HG03066 (cell line): Measurements from ENCODE around the gene USP48.

ENCODE experiments used
- ATAC-seq: cut with Tn5 transposase; IDR thresholded peaks from one replicate; pipeline ENCODE4 v1.9.1; 2021; ENCODE audit warnings: low read depth; ENCODE audit not compliant: unreplicated experiment

USP48 gene

DNA sequence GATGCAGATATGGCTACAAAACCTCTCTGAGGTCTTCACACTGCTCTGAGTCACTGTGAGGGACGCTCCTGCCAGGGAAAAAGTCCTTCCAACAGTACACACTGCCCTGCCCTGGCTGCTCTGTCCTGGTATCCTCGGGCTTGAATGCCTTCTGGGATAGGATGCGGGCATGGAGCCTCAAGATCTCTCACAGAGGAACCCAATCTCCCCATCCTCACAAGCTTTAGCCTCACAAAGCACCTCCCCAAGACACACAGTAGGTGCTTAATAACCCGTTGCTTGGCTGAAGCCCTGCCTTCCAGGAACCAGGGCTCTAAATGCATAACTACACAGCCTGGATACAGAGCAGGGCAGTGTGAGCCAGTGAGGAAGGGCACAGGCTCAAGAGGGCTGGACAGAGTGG is 123.0 kb downstream of the USP48 start:
- no peak for ATAC-seq

DNA sequence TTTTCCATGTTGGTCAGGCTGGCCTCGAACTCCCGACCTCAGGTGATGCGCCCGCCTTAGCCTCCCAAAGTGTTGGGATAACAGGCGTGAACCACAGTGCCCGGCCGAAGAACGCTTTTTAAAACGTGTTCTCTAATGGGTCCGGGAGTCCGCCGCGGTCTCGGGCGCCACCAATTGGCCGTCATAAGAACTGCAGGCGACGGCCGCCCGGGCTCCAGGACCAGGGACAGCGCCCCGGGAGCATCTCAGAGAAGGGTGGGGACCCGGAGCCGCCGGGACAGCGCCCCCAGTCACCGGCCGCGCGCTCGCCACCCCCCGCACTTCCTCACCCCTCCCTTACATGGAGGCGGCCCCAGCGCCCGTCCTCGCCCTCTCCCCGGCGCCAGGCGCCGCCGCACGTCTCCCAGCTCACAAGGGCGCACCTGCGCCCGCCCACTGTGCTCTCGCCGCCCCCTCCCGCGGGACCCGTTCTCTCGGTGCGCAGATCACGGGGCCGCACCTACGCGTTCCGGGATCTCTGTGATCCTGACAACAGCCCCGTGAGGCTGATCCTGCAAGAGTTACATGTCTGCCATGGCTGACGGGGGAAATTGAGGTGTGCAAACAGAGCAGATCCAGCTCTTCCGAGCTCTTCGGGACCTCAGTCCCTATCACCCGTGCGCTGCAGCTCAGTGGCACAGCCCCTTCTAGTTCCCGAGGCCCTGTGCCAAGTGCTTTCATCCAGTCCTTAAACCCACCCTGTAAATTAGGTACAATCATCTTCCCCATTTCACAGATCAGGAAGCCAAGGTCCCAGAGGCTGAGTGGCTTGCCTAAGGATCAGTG is 123.6 kb downstream of the USP48 start:
- no peak for ATAC-seq

DNA sequence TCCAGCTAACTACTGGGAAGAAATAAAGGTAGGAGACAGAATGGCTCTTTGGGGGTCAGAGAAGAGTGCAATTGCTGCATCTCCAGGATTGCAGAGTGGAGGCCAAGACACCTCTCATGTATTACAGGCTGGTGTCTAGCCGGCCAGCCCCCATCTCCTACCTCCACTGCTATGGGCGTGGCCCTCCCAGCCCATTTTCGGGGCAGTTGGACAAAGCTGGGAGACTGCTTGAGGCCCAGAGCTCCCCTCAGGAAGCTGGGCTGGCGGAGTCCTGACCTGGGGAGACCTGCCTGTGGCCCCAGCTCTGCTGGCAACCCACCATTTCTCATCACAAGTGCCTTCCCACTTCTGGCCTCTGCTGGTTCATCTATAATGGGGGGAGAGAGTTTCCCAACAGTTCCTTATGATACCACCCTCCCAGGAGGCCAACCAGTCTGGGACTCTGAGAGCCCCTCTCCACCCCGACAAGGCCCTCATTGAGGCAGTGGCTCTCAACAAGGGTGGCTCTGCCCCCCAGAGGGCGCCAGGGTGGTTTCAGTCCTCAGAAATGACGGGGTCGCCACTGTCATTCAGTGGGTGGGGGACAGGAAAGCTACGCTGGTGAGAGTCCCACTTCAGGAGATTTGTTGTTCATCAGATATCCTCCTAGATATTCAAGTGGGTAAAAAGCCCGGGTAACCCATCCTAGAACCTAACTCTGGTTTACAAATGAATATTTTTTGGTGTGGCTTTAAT is 125.3 kb downstream of the USP48 start:
- no peak for ATAC-seq

DNA sequence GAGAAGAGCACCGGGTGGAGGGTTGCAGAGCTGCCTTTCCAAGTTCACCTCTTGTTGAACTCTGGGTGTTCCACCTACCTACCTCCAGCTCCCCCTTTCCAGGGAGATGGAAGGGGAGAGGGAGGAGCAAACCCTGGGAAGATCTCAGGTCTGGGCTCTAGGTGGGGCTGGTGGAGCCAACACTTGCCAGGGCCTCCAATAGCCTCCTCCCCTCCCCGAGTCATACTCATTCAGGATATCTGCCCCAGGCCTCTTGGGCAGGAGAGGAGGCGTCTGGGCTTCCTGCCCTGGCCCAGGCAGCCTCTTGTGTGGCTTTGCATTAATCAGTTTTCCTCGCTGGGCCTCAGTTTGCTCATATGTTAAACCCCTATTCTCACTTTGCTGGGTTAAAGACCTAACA is 127.2 kb downstream of the USP48 start:
- no peak for ATAC-seq

DNA sequence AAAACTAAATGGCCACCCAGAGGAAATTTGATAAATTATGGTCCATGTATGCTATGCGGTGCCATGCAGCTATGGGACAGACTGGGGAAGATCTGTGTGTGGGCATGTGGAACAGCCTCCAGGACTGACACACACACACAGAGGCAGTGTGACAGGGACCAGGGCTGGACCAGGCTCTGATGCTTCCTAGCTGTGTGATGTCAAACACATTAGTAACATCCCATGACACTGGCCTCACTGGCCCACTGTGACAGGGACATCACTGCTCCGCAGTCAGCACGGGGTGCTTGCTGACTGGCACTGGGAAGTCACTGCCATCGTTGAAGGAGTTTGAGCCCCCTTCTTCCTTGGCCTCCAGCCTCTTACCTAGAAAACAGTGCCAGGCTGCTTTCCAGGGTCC is 127.7 kb downstream of the USP48 start:
- no peak for ATAC-seq

DNA sequence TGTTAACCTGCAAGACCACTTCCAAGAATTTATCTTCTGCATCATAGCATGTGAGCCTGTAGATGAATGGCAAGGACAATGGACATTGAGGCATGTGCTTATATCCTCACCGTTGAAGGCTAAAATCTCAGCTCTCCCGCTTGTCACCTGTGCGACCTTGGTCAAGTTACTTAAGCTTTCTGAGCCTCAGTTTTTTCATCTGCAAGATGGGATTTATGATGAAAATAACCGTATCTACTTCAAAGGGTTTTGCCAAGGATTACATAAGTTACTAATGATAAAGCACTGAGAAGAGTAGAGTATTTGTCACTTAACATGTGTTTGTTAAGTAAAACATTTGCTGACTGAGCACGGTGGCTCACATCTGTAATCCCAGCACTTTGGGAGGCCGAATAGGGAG is 128.7 kb downstream of the USP48 start:
- ATAC-seq, result no peak

DNA sequence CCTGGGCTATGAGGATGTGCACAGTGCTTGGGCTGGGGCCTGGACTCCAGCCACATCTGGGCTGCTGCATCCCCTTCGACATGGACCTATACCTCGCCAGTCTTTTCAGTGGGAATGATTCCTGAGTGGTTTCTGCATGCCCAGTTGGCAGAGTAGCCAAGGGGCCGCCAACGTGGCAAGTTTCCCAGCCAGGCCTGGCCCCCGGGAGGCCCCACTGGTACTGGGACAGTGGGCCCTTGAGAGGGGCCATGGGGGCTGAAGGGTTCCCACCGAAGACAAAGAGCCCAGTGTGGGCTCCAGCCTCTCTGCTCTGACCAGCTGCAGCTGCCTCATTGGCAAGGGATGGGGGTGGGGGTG is 129.2 kb downstream of the USP48 start:
- no peak for ATAC-seq

DNA sequence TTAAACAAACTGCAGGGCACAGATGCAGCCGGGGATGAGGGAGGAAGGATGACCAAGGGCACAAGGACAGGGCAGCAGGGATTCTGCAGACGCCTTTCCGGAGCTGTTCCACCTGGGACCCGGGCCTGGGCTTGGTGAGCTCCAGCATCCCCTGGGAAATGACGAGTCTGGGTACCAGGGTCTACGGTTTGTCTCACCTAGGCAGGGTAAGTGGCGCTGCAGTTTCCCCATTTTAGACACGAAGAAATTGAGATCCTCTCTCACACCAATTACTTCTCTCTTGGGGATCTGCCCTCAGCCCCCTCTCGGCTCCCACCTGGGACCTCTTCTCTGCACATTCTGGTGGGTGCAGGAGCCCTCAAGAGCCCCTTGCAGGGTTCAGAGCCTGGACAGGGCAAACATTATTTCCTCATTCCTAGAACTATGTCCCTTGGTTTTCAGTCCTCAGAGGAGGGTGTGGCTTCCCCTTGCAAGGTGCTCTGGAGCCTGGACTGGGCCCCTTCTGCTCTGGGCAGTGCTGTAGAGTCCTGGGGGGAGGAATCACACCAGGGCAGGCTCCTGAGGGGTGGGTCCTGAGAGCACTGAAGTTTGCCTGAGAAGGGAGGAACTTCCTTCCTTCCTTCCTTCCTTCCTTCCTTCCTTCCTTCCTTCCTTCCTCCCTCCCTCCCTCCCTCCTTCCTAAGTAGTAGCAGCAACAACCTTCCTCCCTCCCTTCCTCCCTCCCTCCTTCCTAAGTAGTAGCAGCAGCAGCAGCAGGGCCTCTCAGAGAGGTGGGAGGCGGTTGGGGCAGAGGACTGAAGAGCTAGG is 129.8 kb downstream of the USP48 start:
- no peak for ATAC-seq

DNA sequence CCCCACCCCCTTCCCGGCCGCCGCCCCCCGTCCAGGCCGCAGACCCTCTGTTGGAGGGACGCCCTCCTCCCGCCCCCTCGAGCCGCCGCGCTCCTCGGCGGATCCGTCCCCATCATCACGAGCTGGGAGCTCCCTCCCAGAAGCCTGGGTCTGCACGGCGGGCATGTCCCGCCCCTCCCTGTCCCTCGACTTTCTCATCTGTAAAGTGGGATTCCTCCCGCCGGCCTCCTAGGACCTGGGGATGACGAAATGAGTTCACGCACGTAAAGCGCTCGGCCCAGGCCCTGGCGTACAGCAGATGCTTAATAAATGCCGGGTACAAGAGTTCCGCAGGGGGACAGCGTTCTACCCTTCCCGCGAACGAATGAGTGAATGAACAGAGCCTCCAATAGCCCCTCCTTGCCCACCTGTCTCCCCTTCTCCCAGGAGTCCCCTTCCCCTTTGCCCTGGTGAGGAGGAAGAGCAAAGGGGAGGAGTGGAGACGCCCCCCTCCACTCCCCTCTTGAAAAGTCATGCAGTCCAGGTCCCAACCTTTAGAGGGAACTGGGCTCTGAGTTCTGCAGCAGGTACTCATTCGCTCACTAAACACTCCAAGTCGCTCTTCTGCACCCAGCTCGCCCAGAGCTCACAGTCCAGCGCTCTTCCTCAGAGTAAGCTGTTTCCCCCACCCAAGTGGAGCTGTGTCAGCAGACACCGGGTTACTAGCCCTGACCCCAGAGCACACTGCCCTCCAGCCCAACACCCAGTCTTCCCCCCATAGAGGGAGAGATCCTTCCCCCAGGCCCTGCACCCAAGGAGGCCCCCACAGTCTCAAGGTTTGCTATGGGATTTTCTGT is 130.6 kb downstream of the USP48 start:
- no peak for ATAC-seq

DNA sequence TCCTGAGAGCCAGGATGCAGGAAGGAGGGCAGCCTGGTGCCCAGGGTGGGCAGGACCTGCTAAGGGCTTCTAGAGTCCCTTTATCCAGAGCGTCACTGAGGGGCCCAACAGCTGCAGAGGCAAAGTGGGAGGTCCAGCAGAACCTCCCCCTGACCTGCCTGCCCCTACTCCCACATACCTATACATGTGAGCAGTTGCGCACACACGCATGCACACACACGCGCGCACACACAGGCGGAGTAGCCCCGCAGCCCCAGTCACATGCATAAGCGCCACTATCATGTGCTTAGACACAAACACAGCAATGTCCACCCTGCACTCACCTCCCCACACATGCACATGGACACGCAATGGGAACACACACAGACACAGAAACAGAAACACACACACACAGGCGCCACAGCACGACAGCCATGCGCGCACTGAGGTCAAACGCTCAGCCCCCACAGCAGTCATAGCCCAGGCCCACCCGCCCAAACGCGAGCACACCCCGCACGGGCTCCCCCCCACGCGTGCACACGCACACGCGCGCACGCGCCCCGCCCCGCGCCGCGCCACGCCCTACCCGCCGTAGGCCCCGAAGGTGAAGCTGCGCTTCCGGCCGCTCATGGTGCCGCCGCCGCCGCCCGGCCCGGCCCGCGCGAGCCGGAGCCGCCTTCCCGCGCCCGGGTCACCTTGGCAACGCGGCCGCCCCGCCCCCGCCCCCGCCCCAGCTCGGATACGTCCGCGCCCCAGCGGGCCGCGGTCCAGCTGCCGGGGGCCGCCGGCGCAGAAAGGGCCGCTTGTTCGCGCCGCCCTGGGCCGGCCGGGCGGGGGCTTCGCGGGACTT is 131.5 kb downstream of the USP48 start:
- ATAC-seq, result no peak

DNA sequence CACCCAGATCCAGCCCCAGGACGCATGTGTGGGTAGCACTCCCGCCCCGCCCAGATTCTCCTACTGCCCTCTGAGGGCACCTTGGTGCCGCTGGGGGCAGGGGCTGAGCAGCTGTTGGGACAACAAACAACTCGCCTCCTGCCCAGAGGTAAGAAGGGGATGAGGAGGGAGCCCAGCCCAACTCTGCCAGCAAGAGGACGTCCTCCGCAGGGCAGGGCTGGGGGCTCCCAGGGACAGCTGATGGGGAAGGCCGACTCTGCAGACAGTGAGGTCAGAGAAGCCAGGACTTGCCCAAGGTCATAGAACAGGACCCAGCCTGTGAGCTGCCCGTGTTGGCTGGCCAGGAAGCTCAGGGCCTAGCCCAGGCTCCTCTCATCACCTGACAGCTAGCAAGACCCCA is 132.5 kb downstream of the USP48 start:
- no peak for ATAC-seq

DNA sequence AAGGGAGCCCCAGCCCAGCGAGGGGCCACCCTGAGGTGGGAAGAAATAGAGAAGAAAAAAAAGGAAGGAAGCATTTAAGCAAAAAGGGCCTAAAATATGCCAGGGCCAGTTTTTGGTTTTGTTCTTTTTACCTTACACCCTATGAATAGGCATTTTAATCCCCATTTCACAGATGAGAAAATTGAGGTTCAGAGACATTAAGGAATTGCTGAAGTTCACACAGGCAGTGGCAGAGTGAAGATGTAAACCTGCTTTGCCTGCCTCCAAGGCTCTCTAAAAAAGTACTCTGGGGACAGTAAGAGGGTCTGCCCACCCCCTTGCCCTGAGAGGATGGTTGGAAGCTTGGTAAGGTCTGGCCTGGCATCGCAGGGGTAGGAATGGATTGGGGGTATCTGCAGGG is 133.6 kb downstream of the USP48 start:
- no peak for ATAC-seq

DNA sequence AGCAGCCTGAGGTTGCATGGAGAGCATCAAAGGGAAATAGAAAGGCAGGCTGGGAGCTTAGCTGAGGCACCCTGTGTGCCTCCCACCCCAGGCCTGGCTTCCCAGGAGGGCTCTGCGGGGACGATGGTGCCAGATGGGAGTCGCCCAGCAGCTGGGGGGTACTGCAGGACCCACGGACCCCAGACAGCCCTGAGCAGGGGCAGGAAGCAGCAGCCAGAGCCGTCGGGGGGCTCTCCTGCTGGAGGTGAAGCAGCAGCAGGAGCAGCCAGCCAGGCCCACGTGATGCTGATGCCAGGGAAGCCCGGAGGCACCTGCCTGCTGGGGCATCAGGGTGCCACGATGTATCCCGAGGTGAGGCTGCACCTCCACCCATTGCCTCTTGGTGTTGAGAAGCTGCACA is 134.2 kb downstream of the USP48 start:
- ATAC-seq, result no peak

DNA sequence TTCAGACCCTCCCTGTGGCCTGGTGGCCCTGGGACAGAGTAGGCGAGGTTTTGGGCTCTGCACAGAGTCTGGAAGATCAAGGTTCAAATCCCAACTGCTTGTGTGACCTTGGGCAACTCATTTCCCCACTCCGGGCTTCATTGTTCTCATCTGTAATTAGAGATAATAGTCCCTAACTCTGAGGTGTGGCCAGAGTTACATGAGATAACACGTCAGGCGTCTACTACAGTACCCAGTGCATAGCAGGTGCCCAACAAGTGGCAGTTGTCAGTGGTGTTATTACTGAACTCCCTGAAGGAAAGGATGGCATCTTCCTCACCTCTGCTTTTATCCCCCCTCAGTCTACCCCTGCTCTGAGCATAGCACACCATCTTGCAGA is 134.6 kb downstream of the USP48 start:
- ATAC-seq, result no peak

DNA sequence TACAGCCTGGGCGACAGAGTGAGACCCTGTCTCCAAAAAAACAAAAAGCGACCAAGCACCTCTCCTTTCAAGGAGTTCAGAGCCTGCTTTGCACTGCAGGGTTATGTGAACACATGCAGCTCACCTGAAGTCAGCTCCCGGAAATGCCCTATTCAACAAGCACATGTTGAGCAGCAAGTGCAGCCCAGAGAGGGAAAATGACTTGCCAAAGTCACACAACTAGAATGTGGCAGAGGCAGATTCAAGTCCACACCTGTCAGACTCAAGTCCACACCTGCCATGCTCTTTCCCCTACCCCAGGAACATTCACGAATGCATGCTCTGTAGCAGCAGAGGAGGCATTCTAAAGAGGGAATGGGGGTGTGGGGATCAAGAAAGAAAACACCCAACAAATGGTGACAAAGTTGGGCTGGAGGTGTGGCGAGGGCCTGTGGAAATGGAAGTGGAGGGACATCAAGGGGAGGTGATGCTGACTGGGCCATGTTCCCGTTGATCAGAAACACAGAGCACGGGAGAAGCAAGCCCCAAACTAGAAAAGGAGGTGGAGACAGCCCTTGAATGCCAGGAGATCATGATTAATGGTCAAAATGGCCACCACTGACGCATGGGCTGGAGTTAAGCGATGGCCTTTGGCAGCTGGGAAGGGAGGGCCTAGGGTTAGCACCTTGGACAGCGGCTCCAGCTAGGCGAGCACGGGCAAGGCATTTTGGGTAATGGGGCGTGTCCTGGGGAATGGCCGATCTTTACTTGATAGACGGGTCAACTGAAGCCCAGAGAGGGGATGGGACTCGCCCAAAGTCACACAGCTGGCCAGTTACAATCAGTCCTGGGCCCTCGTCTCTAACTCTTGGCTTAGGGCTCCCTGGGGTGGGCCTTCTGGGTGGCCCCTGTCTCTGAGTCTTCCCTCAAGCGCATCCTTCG is 135.3 kb downstream of the USP48 start:
- ATAC-seq, result no peak

DNA sequence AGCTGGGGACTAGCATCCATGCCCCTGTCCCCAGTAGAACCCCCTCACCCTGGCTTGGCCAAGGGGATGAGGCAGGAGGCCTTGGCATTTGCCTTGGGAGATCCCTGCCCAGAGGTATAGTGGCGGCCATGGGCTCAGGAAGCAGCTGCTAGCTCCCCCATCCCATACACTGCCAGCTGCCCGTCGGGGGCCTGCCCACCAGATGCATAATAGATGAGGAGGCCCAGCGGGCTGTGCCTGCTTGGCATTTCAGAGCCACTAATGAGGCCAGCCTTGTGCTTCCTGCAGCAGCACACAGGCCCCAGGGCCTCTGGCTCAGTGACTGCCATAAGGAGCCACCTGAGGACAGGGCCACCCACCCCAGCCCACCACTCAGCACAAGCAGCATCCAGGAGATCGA is 137.4 kb downstream of the USP48 start:
- ATAC-seq, result no peak

DNA sequence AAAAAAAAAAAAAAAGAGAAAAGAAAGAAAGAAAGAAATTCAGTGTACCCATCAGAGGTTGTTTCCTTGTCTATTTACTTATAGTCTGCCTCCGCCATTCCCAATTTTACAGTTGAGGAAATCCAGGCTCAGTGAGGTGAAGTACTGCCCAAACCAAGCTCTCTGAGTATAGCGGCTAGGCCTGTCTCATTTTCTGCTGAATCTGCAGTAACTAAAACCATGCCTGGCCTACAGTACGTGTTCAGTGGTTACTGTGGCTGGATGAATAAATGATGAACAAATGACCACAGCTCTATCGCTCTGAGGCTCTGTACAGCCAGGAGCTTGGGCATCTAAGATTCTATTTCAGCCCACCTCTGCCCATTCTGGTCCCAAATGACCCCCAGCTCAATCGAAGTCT is 138.0 kb downstream of the USP48 start:
- ATAC-seq, result no peak

DNA sequence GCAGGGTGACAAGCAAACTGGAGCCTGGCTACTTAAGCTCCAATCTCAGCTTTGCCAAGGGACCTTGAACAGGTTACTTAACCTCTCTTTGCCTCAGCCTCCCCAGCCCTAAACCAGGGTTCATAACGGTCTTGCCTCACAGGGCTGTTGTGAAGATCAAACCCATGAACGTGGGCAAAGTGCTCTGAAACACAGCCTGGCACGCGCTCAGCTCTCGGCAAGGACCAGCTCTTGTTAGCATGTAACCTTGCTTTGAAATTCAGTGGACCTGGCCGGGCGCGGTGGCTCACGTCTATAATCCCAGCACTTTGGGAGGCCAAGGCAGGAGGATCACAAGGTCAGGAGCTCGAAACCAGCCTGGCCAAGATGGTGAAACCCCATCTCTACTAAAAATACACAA is 138.6 kb downstream of the USP48 start:
- no peak for ATAC-seq

DNA sequence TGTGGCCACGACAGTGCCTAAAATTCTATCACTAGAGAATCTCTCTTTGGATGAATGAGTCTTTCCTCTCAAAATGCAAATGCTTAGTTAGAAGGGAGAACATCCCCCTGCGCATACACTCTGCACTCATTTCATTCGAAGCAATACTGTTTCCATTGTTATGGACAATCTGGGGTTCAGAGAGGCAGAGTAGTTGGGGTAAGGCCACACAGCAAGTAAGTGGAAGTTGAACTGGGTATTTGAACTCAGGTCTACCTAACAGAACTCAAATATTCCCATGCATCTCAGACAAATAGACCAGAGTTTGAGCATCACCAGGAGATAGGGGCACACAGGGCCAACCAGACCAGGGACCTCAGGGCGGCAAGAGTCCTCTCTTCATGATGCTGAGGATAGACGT is 139.3 kb downstream of the USP48 start:
- no peak for ATAC-seq
